GM13977 (cell line): ENCODE results near the gene EXOSC3.
A peak's percentile ranks its signal among the peaks of the same experiment; 100 is the strongest.

Source experiments
- DNase-seq: peaks from one replicate; pipeline ENCODE4 v3.0.0; 2012; ENCODE audit warnings: low spot score
- CTCF ChIP-seq: IDR thresholded peaks from 2 replicates; pipeline ENCODE4 v1.5.1; 2012; ENCODE audit warnings: mild to moderate bottlenecking, control low read depth; ENCODE audit not compliant: insufficient read depth; ENCODE audit errors: extremely low read depth, missing control alignments
- in situ Hi-C: fragments of 300-500 bp; cut with MboI; formaldehyde crosslinking; loops from one replicate; pipeline ENCODE4 v1.12.0; 2022; ENCODE audit warnings: low sequenced_read_pairs, low pct_unique_long_range_greater_than_20kb, mixed read lengths, inconsistent platforms; ENCODE audit not compliant: unreplicated experiment

Gene EXOSC3

GRCh38 chr9:37749129-37749528, 35.7 kb downstream of the EXOSC3 start:
- in situ Hi-C loops: no loop called here
- no peak for TF ChIP-seq CTCF

GRCh38 chr9:37747271-37747753, 37.6 kb downstream of the EXOSC3 start:
- peak; percentile 90 for TF ChIP-seq CTCF
- in situ Hi-C loops: no loop called here
- DNase-seq: peak; percentile 91

More at GRCh38 chr9:37749129-37749528, 35.7 kb downstream of the EXOSC3 start:
- no peak for DNase-seq

- in situ Hi-C loops: no loop called here
These were observed 38.2 kb downstream of the EXOSC3 start for GRCh38 chr9:37746448-37747270.

GRCh38 chr9:37745970-37746369, 38.9 kb downstream of the EXOSC3 start:
- no peak for DNase-seq
- in situ Hi-C loops: no loop called here
- TF ChIP-seq CTCF: no peak

More at GRCh38 chr9:37746448-37747270, 38.2 kb downstream of the EXOSC3 start:
- TF ChIP-seq CTCF: no peak
- no peak for DNase-seq

GRCh38 chr9:37740631-37741328, 44.1 kb downstream of the EXOSC3 start:
- in situ Hi-C loops: no loop called here
- DNase-seq: no peak
- no peak for TF ChIP-seq CTCF

GRCh38 chr9:37740128-37740527, 44.7 kb downstream of the EXOSC3 start:
- DNase-seq: no peak
- in situ Hi-C loops: no loop called here
- TF ChIP-seq CTCF: no peak
